Cardiac fibroblast (primary cell): ENCODE measurements around the gene C16orf95.

Experiments
- DNase-seq, 2 donors: peaks; one replicate each; pipeline versions ENCODE4 v3.0.0 to v3.0.0-alpha.2; 2010; ENCODE audit warnings: low read depth in 2 of 2
- H3K4me3 ChIP-seq, 2 donors: replicated peaks in 1 of 2; 1 replicate in 1 of 2; 2 replicates in 1 of 2; pipeline ENCODE4 v1.5.1; 2011; ENCODE audit warnings: low read depth in 2 of 2, low read length in 2 of 2, mild to moderate bottlenecking in 2 of 2, moderate library complexity in 1 of 2
- CTCF ChIP-seq: IDR thresholded peaks from one replicate; pipeline ENCODE4 v1.5.1; 2011; ENCODE audit warnings: low read depth, mild to moderate bottlenecking, low read length, inconsistent platforms

C16orf95 gene

GRCh38 chr16:87276091-87276701, 41.0 kb downstream of the C16orf95 start:
- no peak for DNase-seq
- H3K4me3 ChIP-seq = no peak overlapping the region

GRCh38 chr16:87274794-87275193, 42.4 kb downstream of the C16orf95 start:
- TF ChIP-seq CTCF = no peak
- H3K4me3 ChIP-seq = no peak overlapping the region
- no peak for DNase-seq

More at GRCh38 chr16:87276091-87276701, 41.0 kb downstream of the C16orf95 start:
- TF ChIP-seq CTCF = no peak

- no peak overlapping the region for H3K4me3 ChIP-seq
- no peak for DNase-seq
- no peak for TF ChIP-seq CTCF
These were observed 43.6 kb downstream of the C16orf95 start for GRCh38 chr16:87273471-87274030.

GRCh38 chr16:87271256-87271655, 45.9 kb downstream of the C16orf95 start:
- no peak for DNase-seq
- TF ChIP-seq CTCF = no peak
- no peak overlapping the region for H3K4me3 ChIP-seq

GRCh38 chr16:87267566-87267965, 49.6 kb downstream of the C16orf95 start:
- DNase-seq = no peak
- TF ChIP-seq CTCF = no peak
- H3K4me3 ChIP-seq = no peak overlapping the region

GRCh38 chr16:87266846-87267245, 50.3 kb downstream of the C16orf95 start:
- no peak overlapping the region for H3K4me3 ChIP-seq
- no peak for TF ChIP-seq CTCF
- DNase-seq = no peak

GRCh38 chr16:87265261-87265660, 51.9 kb downstream of the C16orf95 start:
- no peak overlapping the region for H3K4me3 ChIP-seq
- DNase-seq = no peak
- TF ChIP-seq CTCF = no peak
